ENCODE data around the gene VPS26C.
"Not testable (repeated sequence)": the region's sequence is repeated elsewhere in the genome, so short reads cannot be mapped to it uniquely, and the experiment has no call there.

VPS26C gene

GRCh38 chr21:37227071-37228002 is 39.8 kb downstream of the VPS26C start:
- no peak for DNase-seq

GRCh38 chr21:37226041-37226920 is 40.9 kb downstream of the VPS26C start:
- DNase-seq, result no peak

GRCh38 chr21:37224861-37225839 is 42.0 kb downstream of the VPS26C start:
- no peak for DNase-seq

- no peak for DNase-seq
Observed at GRCh38 chr21:37223804-37224345, 43.3 kb downstream of the VPS26C start.

- DNase-seq, result not testable (repeated sequence)
Observed at GRCh38 chr21:37222248-37222647, 44.9 kb downstream of the VPS26C start.

- peak; percentile 29 for DNase-seq
Observed at GRCh38 chr21:37220981-37221664, 46.0 kb downstream of the VPS26C start.

GRCh38 chr21:37220433-37220980 is 46.6 kb downstream of the VPS26C start:
- DNase-seq, result peak; percentile 13

- DNase-seq, result no peak
Observed at GRCh38 chr21:37219761-37220432, 47.2 kb downstream of the VPS26C start.

GRCh38 chr21:37214952-37215351 is 52.2 kb downstream of the VPS26C start:
- DNase-seq, result no peak

- DNase-seq, result no peak
Observed at GRCh38 chr21:37210799-37211198, 56.3 kb downstream of the VPS26C start.

- no peak for DNase-seq
Observed at GRCh38 chr21:37210130-37210529, 57.0 kb downstream of the VPS26C start.

- no peak for DNase-seq
Observed at GRCh38 chr21:37208741-37209225, 58.4 kb downstream of the VPS26C start.

GRCh38 chr21:37208056-37208721 is 58.9 kb downstream of the VPS26C start:
- no peak for DNase-seq

- DNase-seq, result no peak
Observed at GRCh38 chr21:37207441-37208009, 59.6 kb downstream of the VPS26C start.

GRCh38 chr21:37206496-37206895 is 60.6 kb downstream of the VPS26C start:
- no peak for DNase-seq

GRCh38 chr21:37204580-37204979 is 62.6 kb downstream of the VPS26C start:
- DNase-seq, result no peak

GRCh38 chr21:37202221-37203110 is 64.7 kb downstream of the VPS26C start:
- DNase-seq, result no peak

All from NCI-H146 (cell line).